A549 (cell line): ENCODE measurements around the gene PRDM15. TPM values are rescaled to one million over a fixed set of nuclear protein-coding genes. Genes with fewer than 3 reads are reported as not detected.
A peak's percentile ranks its signal among the peaks of the same experiment; 100 is the strongest.

Experiments used
- ATAC-seq, 2 experiments: fragments of 200-7000 bp in 1 of 2; fragments of >200 bp in 1 of 2; cut with Nextera tagmentation in 1 of 2; cut with Tn5 transposase in 1 of 2; 3 replicates each; pipeline versions ENCODE4 v1.8.0 to v1.9.1; 2018 to 2020; ENCODE audit warnings: mild to moderate bottlenecking in 1 of 2, moderate library complexity in 1 of 2
- CTCF ChIA-PET: fragments of 300-600 bp; sonication (Branson Sonifier 250); formaldehyde crosslinking; extraction: SDS; loops from one replicate; lab custom pipeline; 2021; ENCODE audit warnings: antibody characterized with exemption, inconsistent platforms; lab: Yijun Ruan, JAX
- POLR2A ChIA-PET: fragments of 350-600 bp; formaldehyde crosslinking; extraction: SDS; loops from one replicate; lab custom pipeline; 2021; ENCODE audit warnings: antibody characterized with exemption, inconsistent platforms; lab: Yijun Ruan, JAX
- DNase-seq, 2 experiments: peaks; one replicate each; pipeline versions ENCODE4 v3.0.0 to v3.0.0-alpha.2; 2011 to 2016; ENCODE audit warnings: low read depth in 1 of 2, low spot score in 1 of 2
- FAIRE-seq: peaks from 2 replicates; lab custom pipeline; 2011; peaks lifted over from hg19 to GRCh38; lab: Jason Lieb, UNC
- H3K27ac ChIP-seq, 2 experiments: fragments of >200 bp; sonication (Bioruptor Twin); formaldehyde crosslinking; 3 replicates each; pipeline ENCODE4 v1.5.1; 2016 to 2017
- H3K4me1 ChIP-seq: fragments of >200 bp; sonication (Bioruptor Twin); formaldehyde crosslinking; 3 replicates; pipeline ENCODE4 v1.6.1; 2016
- H3K4me2 ChIP-seq: fragments of >200 bp; sonication (Bioruptor Twin); formaldehyde crosslinking; 3 replicates; pipeline ENCODE4 v1.6.1; 2016
- H3K4me3 ChIP-seq: fragments of >200 bp; sonication (Bioruptor Twin); formaldehyde crosslinking; 3 replicates; pipeline ENCODE4 v1.5.1; 2016
- H3K9me3 ChIP-seq: fragments of >200 bp; sonication (Bioruptor Twin); formaldehyde crosslinking; 3 replicates; pipeline ENCODE4 v1.6.1; 2016
- CBX8 ChIP-seq: fragments of 200-600 bp; sonication (generic); IDR thresholded peaks from 2 replicates; pipeline ENCODE4 v1.6.1; 2016
- CEBPB ChIP-seq, 2 experiments: fragments of >200 bp in 1 of 2; sonication (Bioruptor Twin) in 1 of 2; formaldehyde crosslinking in 1 of 2; IDR thresholded peaks; 2 replicates each; pipeline ENCODE4 v1.6.1; 2012 to 2016
- CHD2 ChIP-seq: fragments of 150-350 bp; IDR thresholded peaks from 2 replicates; pipeline ENCODE4 v1.6.1; 2014; ENCODE audit warnings: low read length; ENCODE audit not compliant: partially characterized antibody
- CHD4 ChIP-seq: fragments of 200-600 bp; sonication (generic); IDR thresholded peaks from 2 replicates; pipeline ENCODE4 v1.6.1; 2016; ENCODE audit warnings: antibody characterized with exemption, mild to moderate bottlenecking, borderline replicate concordance
- E2F6 ChIP-seq: IDR thresholded peaks from 2 replicates; pipeline ENCODE4 v1.6.1; 2012; ENCODE audit warnings: low read depth, borderline replicate concordance
- EP300 ChIP-seq, 2 experiments: fragments of >200 bp; sonication (Bioruptor Twin); formaldehyde crosslinking; IDR thresholded peaks; 2 replicates in 1 of 2; 3 replicates in 1 of 2; pipeline ENCODE4 v1.6.1; 2016 to 2017
- FOXS1 ChIP-seq: fragments of 250-450 bp; sonication (Bioruptor Pico); IDR thresholded peaks from 2 replicates; pipeline ENCODE4 v1.5.0; 2020; ENCODE audit warnings: mild to moderate bottlenecking, moderate library complexity
- GATA3 ChIP-seq: IDR thresholded peaks from 2 replicates; pipeline ENCODE4 v1.6.1; 2012; ENCODE audit warnings: borderline replicate concordance
- HDAC2 ChIP-seq: fragments of 200-600 bp; sonication (generic); IDR thresholded peaks from 2 replicates; pipeline ENCODE4 v1.6.1; 2016
- HOXA7 ChIP-seq: fragments of 250-450 bp; sonication (Bioruptor Pico); IDR thresholded peaks from 2 replicates; pipeline ENCODE4 v1.5.0; 2020; ENCODE audit warnings: mild to moderate bottlenecking, moderate library complexity
- HOXB13 ChIP-seq: fragments of 250-450 bp; sonication (Bioruptor Pico); IDR thresholded peaks from 2 replicates; pipeline ENCODE4 v1.5.0; 2020; ENCODE audit warnings: low read depth, mild to moderate bottlenecking, moderate library complexity
- JUN ChIP-seq, 2 experiments: fragments of >200 bp; sonication (Bioruptor Twin); formaldehyde crosslinking; IDR thresholded peaks; 2 replicates in 1 of 2; 3 replicates in 1 of 2; pipeline ENCODE4 v1.6.1; 2016 to 2017
- KDM5A ChIP-seq: fragments of 200-600 bp; sonication (generic); IDR thresholded peaks from 2 replicates; pipeline ENCODE4 v1.6.1; 2016; ENCODE audit warnings: antibody characterized with exemption, mild to moderate bottlenecking
- NFE2L2 ChIP-seq: fragments of 150-350 bp; conservative IDR thresholded peaks from 2 replicates; pipeline ENCODE4 v1.6.1; 2014; ENCODE audit warnings: low read length
- NPAS2 ChIP-seq: fragments of 250-450 bp; sonication (Bioruptor Pico); IDR thresholded peaks from 2 replicates; pipeline ENCODE4 v1.8.0; 2022; ENCODE audit warnings: mild to moderate bottlenecking, moderate library complexity, borderline replicate concordance
- POLR2AphosphoS2 ChIP-seq: conservative IDR thresholded peaks from 2 replicates; pipeline ENCODE4 v1.6.1; 2012; ENCODE audit warnings: low read length, improper control_type of control experiment, inconsistent platforms
- RAD21 ChIP-seq, 2 experiments: fragments of >200 bp in 1 of 2; sonication (Bioruptor Twin) in 1 of 2; formaldehyde crosslinking in 1 of 2; IDR thresholded peaks in 1 of 2; conservative IDR thresholded peaks in 1 of 2; 2 replicates in 1 of 2; 3 replicates in 1 of 2; pipeline ENCODE4 v1.6.1; 2012 to 2018; ENCODE audit warnings: inconsistent platforms in 1 of 2
- RFX5 ChIP-seq: fragments of 450-650 bp; IDR thresholded peaks from 2 replicates; pipeline ENCODE4 v1.7.1; 2014; ENCODE audit warnings: antibody characterized with exemption, mild to moderate bottlenecking, moderate library complexity
- RNF2 ChIP-seq: fragments of 200-600 bp; sonication (generic); IDR thresholded peaks from 2 replicates; pipeline ENCODE4 v1.6.1; 2016; ENCODE audit warnings: low read depth, mild to moderate bottlenecking, antibody characterized with exemption, moderate library complexity, borderline replicate concordance
- SMC3 ChIP-seq: fragments of >200 bp; sonication (Bioruptor Twin); formaldehyde crosslinking; IDR thresholded peaks from 3 replicates; pipeline ENCODE4 v1.6.1; 2018; ENCODE audit warnings: inconsistent platforms
- SREBF2 ChIP-seq: fragments of 450-650 bp; IDR thresholded peaks from 2 replicates; pipeline ENCODE4 v1.6.1; 2014; ENCODE audit warnings: mild to moderate bottlenecking, moderate library complexity
- ZNF302 ChIP-seq: fragments of 250-450 bp; sonication (Bioruptor Pico); IDR thresholded peaks from 2 replicates; pipeline ENCODE4 v1.9.0; 2021; ENCODE audit warnings: inconsistent platforms, mild to moderate bottlenecking, moderate library complexity
- ZSCAN20 ChIP-seq: fragments of 250-450 bp; sonication (Bioruptor Pico); IDR thresholded peaks from 2 replicates; pipeline ENCODE4 v1.8.0; 2022; ENCODE audit warnings: mild to moderate bottlenecking, moderate library complexity
- WGBS: methylation state at CpG from one replicate; pipeline ENCODE4 v1.1.6; 2017; ENCODE audit errors: missing lambda C conversion rate; 5-methylcytosine and 5-hydroxymethylcytosine counted together
- polyA plus RNA-seq, 4 experiments: library from polyadenylated mRNA; depleted of rRNA in 3 of 4; stranded (reverse); fragments of >200 nt; fragmentation: RNase III in 1 of 4; extraction: RNeasy Plus Mini Kit Qiagen cat#74134 plus additional on column Dnase treatment in 1 of 4; gene quantifications; 2 replicates in 3 of 4; 3 replicates in 1 of 4; pipeline ENCODE4 v1.2.3, GENCODE V29; 2011 to 2017
- TF ChIP-seq, protein P1 (sequence below): fragments of >200 bp; sonication (Bioruptor Twin); formaldehyde crosslinking; IDR thresholded peaks from 3 replicates; pipeline ENCODE4 v1.5.1; 2016
- TF ChIP-seq, protein P2 (sequence below): IDR thresholded peaks from 2 replicates; pipeline ENCODE4 v1.6.1; 2012
- TF ChIP-seq, protein P3 (sequence below): IDR thresholded peaks from 2 replicates; pipeline ENCODE4 v1.6.1; 2012

Gene PRDM15
- polyA plus RNA-seq, 2 of the 4 experiments (the other 2 are of a cell fraction) = 4.5 to 6.1 TPM

GRCh38 chr21:41761211-41761933, 117.8 kb downstream of the PRDM15 start (continued):
- TF ChIP-seq RAD21 (conservative IDR thresholded peaks at IDR 0.05 in 1 of 2, IDR thresholded peaks at IDR 0.05 in 1 of 2) (no peak), GATA3 (no peak), SMC3 (no peak), NFE2L2 (no peak)

- H3K4me1 ChIP-seq = peaks cover 65% of the 10 kb centered on the region
- TF ChIP-seq SREBF2 (no peak), RFX5 (no peak), ZSCAN20 (no peak), CHD4 (no peak), SMC3 (no peak), FOXS1 (CRISPR knock-in tag) (no peak), CHD2 (no peak), E2F6 (no peak), EP300 (IDR thresholded peaks at IDR 0.05) (no peak), RNF2 (no peak), POLR2AphosphoS2 (no peak)
- TF ChIP-seq, protein P1, sequence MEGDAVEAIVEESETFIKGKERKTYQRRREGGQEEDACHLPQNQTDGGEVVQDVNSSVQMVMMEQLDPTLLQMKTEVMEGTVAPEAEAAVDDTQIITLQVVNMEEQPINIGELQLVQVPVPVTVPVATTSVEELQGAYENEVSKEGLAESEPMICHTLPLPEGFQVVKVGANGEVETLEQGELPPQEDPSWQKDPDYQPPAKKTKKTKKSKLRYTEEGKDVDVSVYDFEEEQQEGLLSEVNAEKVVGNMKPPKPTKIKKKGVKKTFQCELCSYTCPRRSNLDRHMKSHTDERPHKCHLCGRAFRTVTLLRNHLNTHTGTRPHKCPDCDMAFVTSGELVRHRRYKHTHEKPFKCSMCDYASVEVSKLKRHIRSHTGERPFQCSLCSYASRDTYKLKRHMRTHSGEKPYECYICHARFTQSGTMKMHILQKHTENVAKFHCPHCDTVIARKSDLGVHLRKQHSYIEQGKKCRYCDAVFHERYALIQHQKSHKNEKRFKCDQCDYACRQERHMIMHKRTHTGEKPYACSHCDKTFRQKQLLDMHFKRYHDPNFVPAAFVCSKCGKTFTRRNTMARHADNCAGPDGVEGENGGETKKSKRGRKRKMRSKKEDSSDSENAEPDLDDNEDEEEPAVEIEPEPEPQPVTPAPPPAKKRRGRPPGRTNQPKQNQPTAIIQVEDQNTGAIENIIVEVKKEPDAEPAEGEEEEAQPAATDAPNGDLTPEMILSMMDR = no peak
- ChIA-PET CTCF (interaction anchor here (1.0 to 14.3 kb wide), 5 partner anchors 8 to 146 kb away, joined by 3 to 172 read pairs (median 7); no protein-coding TSS in a partner anchor), POLR2A (interaction anchor here (2.3 kb wide), 1 partner anchor 82 kb away, joined by 16 read pairs; no protein-coding TSS in a partner anchor)
- FAIRE-seq = no peak
- peak overlapping the region; percentile 99 for H3K4me2 ChIP-seq
- WGBS = 70% methylated on average over 6 of the region's 9 CpGs
- no peak for DNase-seq
- no peak overlapping the region; the same call in 2 of the 3 replicates for H3K4me3 ChIP-seq
- H3K9me3 ChIP-seq = no peaks in the 10 kb centered on the region
- peak overlapping the region; percentile 88 to 92; a peak in 5 of 6 replicates for H3K27ac ChIP-seq
- ATAC-seq = no peak
Measured at GRCh38 chr21:41760411-41760810, 118.7 kb downstream of the PRDM15 start.

- WGBS = 61% methylated on average over 5 of the region's 5 CpGs
- no peak for ATAC-seq
- H3K9me3 ChIP-seq = no peaks in the 10 kb centered on the region
- CTCF ChIA-PET = interaction anchor here (2.0 to 14.3 kb wide), 3 partner anchors 8 to 146 kb away, joined by 5 to 172 read pairs (median 7); no protein-coding TSS in a partner anchor
- peak overlapping the region; percentile 53 to 92; a peak in 4 of 6 replicates for H3K27ac ChIP-seq
- POLR2A ChIA-PET = interaction anchor here (1.0 kb wide), 1 partner anchor 12 kb away, joined by 3 read pairs; no protein-coding TSS in a partner anchor
- DNase-seq = no peak
- peak overlapping the region; percentile 99 for H3K4me2 ChIP-seq
- no peak for FAIRE-seq
- TF ChIP-seq, protein P2, sequence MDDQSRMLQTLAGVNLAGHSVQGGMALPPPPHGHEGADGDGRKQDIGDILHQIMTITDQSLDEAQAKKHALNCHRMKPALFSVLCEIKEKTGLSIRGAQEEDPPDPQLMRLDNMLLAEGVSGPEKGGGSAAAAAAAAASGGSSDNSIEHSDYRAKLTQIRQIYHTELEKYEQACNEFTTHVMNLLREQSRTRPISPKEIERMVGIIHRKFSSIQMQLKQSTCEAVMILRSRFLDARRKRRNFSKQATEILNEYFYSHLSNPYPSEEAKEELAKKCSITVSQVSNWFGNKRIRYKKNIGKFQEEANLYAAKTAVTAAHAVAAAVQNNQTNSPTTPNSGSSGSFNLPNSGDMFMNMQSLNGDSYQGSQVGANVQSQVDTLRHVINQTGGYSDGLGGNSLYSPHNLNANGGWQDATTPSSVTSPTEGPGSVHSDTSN = no peak
- TF ChIP-seq HDAC2 (no peak), KDM5A (no peak), HOXA7 (CRISPR knock-in tag) (no peak), CBX8 (no peak), CEBPB (IDR thresholded peaks at IDR 0.05) (no peak), JUN (IDR thresholded peaks at IDR 0.05) (no peak), HOXB13 (CRISPR knock-in tag) (no peak), NPAS2 (CRISPR knock-in tag) (no peak), ZNF302 (no peak), GATA3 (no peak)
- TF ChIP-seq, protein P3, sequence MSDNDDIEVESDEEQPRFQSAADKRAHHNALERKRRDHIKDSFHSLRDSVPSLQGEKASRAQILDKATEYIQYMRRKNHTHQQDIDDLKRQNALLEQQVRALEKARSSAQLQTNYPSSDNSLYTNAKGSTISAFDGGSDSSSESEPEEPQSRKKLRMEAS = no peak
- peaks cover 60% of the 10 kb centered on the region for H3K4me1 ChIP-seq
- H3K4me3 ChIP-seq = no peak overlapping the region
Measured at GRCh38 chr21:41759926-41760325, 119.2 kb downstream of the PRDM15 start.
